Measurements from ENCODE around the gene SORCS2.

The SORCS2 gene

GRCh38 chr4:7334521-7335275 is 142.4 kb downstream of the SORCS2 start:
- Mint-ChIP-seq H3K36me3 (ENCODE audit: low read depth) (no peaks in the 10 kb centered on the region), H3K27me3 (no peaks in the 10 kb centered on the region), H3K4me1 (ENCODE audit: low read depth) (no peaks in the 10 kb centered on the region), H3K9me3 (no peaks in the 10 kb centered on the region), H3K27ac (no peak overlapping the region), H3K4me3 (no peak overlapping the region)
- no peak for DNase-seq

GRCh38 chr4:7335344-7336066 is 143.2 kb downstream of the SORCS2 start:
- peak; percentile 67 for DNase-seq
- H3K4me1 Mint-ChIP-seq (ENCODE audit: low read depth): no peaks in the 10 kb centered on the region
- no peak overlapping the region for H3K4me3 Mint-ChIP-seq
- H3K27me3 Mint-ChIP-seq: no peaks in the 10 kb centered on the region
- no peaks in the 10 kb centered on the region for H3K36me3 Mint-ChIP-seq (ENCODE audit: low read depth)
- H3K9me3 Mint-ChIP-seq: no peaks in the 10 kb centered on the region
- no peak overlapping the region for H3K27ac Mint-ChIP-seq

- Mint-ChIP-seq H3K4me1 (ENCODE audit: low read depth) (no peaks in the 10 kb centered on the region), H3K27me3 (no peaks in the 10 kb centered on the region), H3K27ac (no peak overlapping the region), H3K9me3 (no peaks in the 10 kb centered on the region), H3K36me3 (ENCODE audit: low read depth) (no peaks in the 10 kb centered on the region), H3K4me3 (no peak overlapping the region)
- DNase-seq: no peak
Observed at GRCh38 chr4:7336067-7336569, 143.8 kb downstream of the SORCS2 start.

- no peaks in the 10 kb centered on the region for H3K36me3 Mint-ChIP-seq (ENCODE audit: low read depth)
- no peaks in the 10 kb centered on the region for H3K4me1 Mint-ChIP-seq (ENCODE audit: low read depth)
- H3K27me3 Mint-ChIP-seq: no peaks in the 10 kb centered on the region
- DNase-seq: no peak
- H3K27ac Mint-ChIP-seq: no peak overlapping the region
- no peak overlapping the region for H3K4me3 Mint-ChIP-seq
- H3K9me3 Mint-ChIP-seq: no peaks in the 10 kb centered on the region
Observed at GRCh38 chr4:7336732-7337131, 144.4 kb downstream of the SORCS2 start.

GRCh38 chr4:7337196-7338058 is 145.1 kb downstream of the SORCS2 start:
- Mint-ChIP-seq H3K9me3 (no peaks in the 10 kb centered on the region), H3K27ac (no peak overlapping the region), H3K4me3 (no peak overlapping the region), H3K4me1 (ENCODE audit: low read depth) (no peaks in the 10 kb centered on the region), H3K27me3 (no peaks in the 10 kb centered on the region), H3K36me3 (ENCODE audit: low read depth) (no peaks in the 10 kb centered on the region)
- DNase-seq: no peak

GRCh38 chr4:7338059-7338452 is 145.7 kb downstream of the SORCS2 start:
- no peak overlapping the region for H3K4me3 Mint-ChIP-seq
- no peak for DNase-seq
- H3K36me3 Mint-ChIP-seq (ENCODE audit: low read depth): no peaks in the 10 kb centered on the region
- no peak overlapping the region for H3K27ac Mint-ChIP-seq
- H3K9me3 Mint-ChIP-seq: no peaks in the 10 kb centered on the region
- no peaks in the 10 kb centered on the region for H3K4me1 Mint-ChIP-seq (ENCODE audit: low read depth)
- no peaks in the 10 kb centered on the region for H3K27me3 Mint-ChIP-seq

GRCh38 chr4:7338876-7339623 is 146.7 kb downstream of the SORCS2 start:
- Mint-ChIP-seq H3K27ac (no peak overlapping the region), H3K27me3 (no peaks in the 10 kb centered on the region), H3K4me3 (no peak overlapping the region), H3K36me3 (ENCODE audit: low read depth) (no peaks in the 10 kb centered on the region), H3K9me3 (no peaks in the 10 kb centered on the region), H3K4me1 (ENCODE audit: low read depth) (no peaks in the 10 kb centered on the region)
- no peak for DNase-seq

GRCh38 chr4:7339751-7340552 is 147.6 kb downstream of the SORCS2 start:
- Mint-ChIP-seq H3K4me1 (ENCODE audit: low read depth) (no peaks in the 10 kb centered on the region), H3K36me3 (ENCODE audit: low read depth) (no peaks in the 10 kb centered on the region), H3K27me3 (no peaks in the 10 kb centered on the region), H3K4me3 (no peak overlapping the region), H3K9me3 (no peaks in the 10 kb centered on the region), H3K27ac (no peak overlapping the region)
- DNase-seq: no peak

- DNase-seq: no peak
- Mint-ChIP-seq H3K9me3 (no peaks in the 10 kb centered on the region), H3K4me3 (no peak overlapping the region), H3K27ac (no peak overlapping the region), H3K4me1 (ENCODE audit: low read depth) (no peaks in the 10 kb centered on the region), H3K27me3 (no peaks in the 10 kb centered on the region), H3K36me3 (ENCODE audit: low read depth) (no peaks in the 10 kb centered on the region)
Observed at GRCh38 chr4:7340553-7341433, 148.5 kb downstream of the SORCS2 start.

GRCh38 chr4:7341491-7342222 is 149.3 kb downstream of the SORCS2 start:
- no peaks in the 10 kb centered on the region for H3K4me1 Mint-ChIP-seq (ENCODE audit: low read depth)
- H3K4me3 Mint-ChIP-seq: no peak overlapping the region
- H3K27me3 Mint-ChIP-seq: no peaks in the 10 kb centered on the region
- H3K27ac Mint-ChIP-seq: no peak overlapping the region
- H3K36me3 Mint-ChIP-seq (ENCODE audit: low read depth): no peaks in the 10 kb centered on the region
- H3K9me3 Mint-ChIP-seq: peaks cover 2% of the 10 kb centered on the region
- DNase-seq: no peak

- Mint-ChIP-seq H3K36me3 (ENCODE audit: low read depth) (no peaks in the 10 kb centered on the region), H3K4me1 (ENCODE audit: low read depth) (no peaks in the 10 kb centered on the region), H3K27me3 (no peaks in the 10 kb centered on the region), H3K27ac (no peak overlapping the region), H3K9me3 (peaks cover 3% of the 10 kb centered on the region), H3K4me3 (no peak overlapping the region)
- DNase-seq: no peak
Observed at GRCh38 chr4:7342223-7343080, 150.1 kb downstream of the SORCS2 start.
